PC-9 (cell line): Measurements from ENCODE around the gene DOCK4. TPM values are rescaled to one million over a fixed set of nuclear protein-coding genes. Genes with fewer than 3 reads are reported as not detected.

Source experiments
- BruUV-seq: library from RNA; stranded (reverse); fragments of 400-500 nt; replicated peaks from 2 replicates; lab custom pipeline; 2021; lab: Mats Ljungman, UMichigan
- CTCF ChIA-PET: fragments of 300-600 bp; sonication (Branson Sonifier 250); formaldehyde crosslinking; loops from one replicate; lab custom pipeline; 2022; ENCODE audit warnings: antibody characterized with exemption; lab: Charles Lee
- POLR2A ChIA-PET: fragments of 300-600 bp; sonication (Branson Sonifier 250); formaldehyde crosslinking; loops from one replicate; lab custom pipeline; 2022; ENCODE audit warnings: antibody characterized with exemption; ENCODE audit not compliant: unreplicated experiment; lab: Charles Lee
- DNase-seq, 2 experiments: peaks; one replicate each; pipeline versions ENCODE4 v3.0.0 to v3.0.0-alpha.2; 2015 to 2022; ENCODE audit warnings: mixed read lengths in 1 of 2
- H2AFZ ChIP-seq: fragments of 200-600 bp; sonication (generic); 2 replicates; pipeline ENCODE4 v1.8.1; 2017; ENCODE audit warnings: antibody characterized with exemption
- H3F3A ChIP-seq: fragments of 200-600 bp; sonication (generic); 2 replicates; pipeline ENCODE4 v1.8.1; 2017; ENCODE audit warnings: antibody characterized with exemption, mild to moderate bottlenecking, low read depth; ENCODE audit not compliant: insufficient read depth
- H3K27ac ChIP-seq: fragments of 200-600 bp; sonication (generic); 2 replicates; pipeline ENCODE4 v1.6.1; 2016; ENCODE audit warnings: mixed run types
- H3K27me3 ChIP-seq: fragments of 200-600 bp; sonication (generic); 2 replicates; pipeline ENCODE4 v1.6.1; 2016; ENCODE audit warnings: low read depth, mixed run types; ENCODE audit not compliant: insufficient read depth
- H3K36me3 ChIP-seq: fragments of 200-600 bp; sonication (generic); 2 replicates; pipeline ENCODE4 v1.6.1; 2016; ENCODE audit warnings: low read depth, mixed run types
- H3K4me1 ChIP-seq: fragments of 200-600 bp; sonication (generic); replicated peaks from 2 replicates; pipeline ENCODE4 v1.6.1; 2016; ENCODE audit warnings: mixed run types; ENCODE audit not compliant: insufficient read depth
- H3K4me2 ChIP-seq: fragments of 200-600 bp; sonication (generic); 2 replicates; pipeline ENCODE4 v1.6.1; 2017; ENCODE audit warnings: mixed run types
- H3K4me3 ChIP-seq: fragments of 200-600 bp; sonication (generic); 2 replicates; pipeline ENCODE4 v1.6.1; 2016; ENCODE audit warnings: mixed run types
- H3K79me2 ChIP-seq: fragments of 200-600 bp; sonication (generic); 2 replicates; pipeline ENCODE4 v1.6.1; 2017; ENCODE audit warnings: low read depth, mixed run types
- H3K9me2 ChIP-seq: fragments of 200-600 bp; sonication (generic); 2 replicates; pipeline ENCODE4 v1.8.1; 2017; ENCODE audit warnings: mild to moderate bottlenecking; ENCODE audit not compliant: insufficient read depth
- H3K9me3 ChIP-seq: fragments of 200-600 bp; sonication (generic); 2 replicates; pipeline ENCODE4 v1.8.1; 2016; ENCODE audit warnings: low read depth; ENCODE audit not compliant: insufficient read depth
- H4K20me1 ChIP-seq: fragments of 200-600 bp; sonication (generic); 2 replicates; pipeline ENCODE4 v1.8.1; 2017; ENCODE audit not compliant: insufficient read depth
- EZH2 ChIP-seq: fragments of 200-600 bp; sonication (generic); IDR thresholded peaks from 2 replicates; pipeline ENCODE4 v1.8.0; 2017; ENCODE audit warnings: antibody characterized with exemption, low read depth
- intact Hi-C: fragments of 100-400 bp; cut with micrococcal nuclease; formaldehyde crosslinking; loops from one replicate; pipeline ENCODE4 v1.10.0; 2022; ENCODE audit not compliant: unreplicated experiment
- total RNA-seq: library from RNA; stranded (reverse); gene quantifications from 2 replicates; pipeline ENCODE4 v1.2.3, GENCODE V29; 2021
- TF ChIP-seq, protein P1 (sequence below): fragments of 200-600 bp; sonication (generic); conservative IDR thresholded peaks from 2 replicates; pipeline ENCODE4 v1.6.1; 2017; ENCODE audit warnings: mixed run types, antibody characterized with exemption, mild to moderate bottlenecking, moderate library complexity

The DOCK4 gene
- total RNA-seq, 1 experiment from 2014 or later: 0.98 TPM

DNA sequence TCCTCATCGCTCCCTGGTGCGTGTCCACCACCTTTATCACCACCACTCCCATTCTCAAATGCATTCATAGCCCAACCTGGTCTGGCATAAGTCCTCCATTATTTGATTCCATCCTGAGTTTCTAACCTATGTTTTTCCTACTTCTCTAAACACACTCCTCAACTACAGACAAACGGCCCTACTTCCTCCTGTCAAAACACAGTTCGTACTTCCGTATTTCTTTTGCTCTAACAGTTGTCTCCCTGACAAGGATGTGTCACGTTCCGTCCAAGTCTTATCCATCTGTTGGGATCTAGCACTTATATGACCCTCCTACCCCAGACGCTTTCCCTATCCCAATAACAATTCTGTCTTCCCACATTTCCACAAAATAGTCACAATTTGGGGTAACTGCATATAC lies 46.8 kb downstream of the DOCK4 start:
- H2AFZ ChIP-seq: no peak overlapping the region
- no peak overlapping the region for H3K27ac ChIP-seq
- ChIA-PET CTCF (no interaction called here), POLR2A (no interaction called here)
- H3F3A ChIP-seq: no peaks in the 10 kb centered on the region
- no peak overlapping the region for H3K4me3 ChIP-seq
- no peaks in the 10 kb centered on the region for H3K36me3 ChIP-seq
- H3K4me2 ChIP-seq: no peak overlapping the region
- no peaks in the 10 kb centered on the region for H3K79me2 ChIP-seq
- peaks cover 18% of the 10 kb centered on the region for H3K4me1 ChIP-seq
- H3K27me3 ChIP-seq: no peaks in the 10 kb centered on the region
- H3K9me2 ChIP-seq: 0 out of 2 replicates have a peak, but pooled peaks cover 4% of the 10 kb centered on the region
- no peak for DNase-seq
- no peaks in the 10 kb centered on the region for H3K9me3 ChIP-seq
- BruUV-seq: no TSS peak
- intact Hi-C loops: no loop called here
- no peak for TF ChIP-seq EZH2
- TF ChIP-seq, protein P1, sequence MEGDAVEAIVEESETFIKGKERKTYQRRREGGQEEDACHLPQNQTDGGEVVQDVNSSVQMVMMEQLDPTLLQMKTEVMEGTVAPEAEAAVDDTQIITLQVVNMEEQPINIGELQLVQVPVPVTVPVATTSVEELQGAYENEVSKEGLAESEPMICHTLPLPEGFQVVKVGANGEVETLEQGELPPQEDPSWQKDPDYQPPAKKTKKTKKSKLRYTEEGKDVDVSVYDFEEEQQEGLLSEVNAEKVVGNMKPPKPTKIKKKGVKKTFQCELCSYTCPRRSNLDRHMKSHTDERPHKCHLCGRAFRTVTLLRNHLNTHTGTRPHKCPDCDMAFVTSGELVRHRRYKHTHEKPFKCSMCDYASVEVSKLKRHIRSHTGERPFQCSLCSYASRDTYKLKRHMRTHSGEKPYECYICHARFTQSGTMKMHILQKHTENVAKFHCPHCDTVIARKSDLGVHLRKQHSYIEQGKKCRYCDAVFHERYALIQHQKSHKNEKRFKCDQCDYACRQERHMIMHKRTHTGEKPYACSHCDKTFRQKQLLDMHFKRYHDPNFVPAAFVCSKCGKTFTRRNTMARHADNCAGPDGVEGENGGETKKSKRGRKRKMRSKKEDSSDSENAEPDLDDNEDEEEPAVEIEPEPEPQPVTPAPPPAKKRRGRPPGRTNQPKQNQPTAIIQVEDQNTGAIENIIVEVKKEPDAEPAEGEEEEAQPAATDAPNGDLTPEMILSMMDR: no peak
- H4K20me1 ChIP-seq: no peaks in the 10 kb centered on the region

GRCh38 chr7:112157072-112157471 lies 49.1 kb downstream of the DOCK4 start:
- ChIA-PET CTCF (no interaction called here), POLR2A (no interaction called here)
- Histone ChIP-seq H2AFZ (no peak overlapping the region), H3K4me2 (no peak overlapping the region), H3K9me3 (no peaks in the 10 kb centered on the region), H3K4me1 (peaks cover 9% of the 10 kb centered on the region; the same call in 1 of the 2 replicates), H4K20me1 (no peaks in the 10 kb centered on the region), H3K27ac (no peak overlapping the region), H3F3A (no peaks in the 10 kb centered on the region), H3K27me3 (no peaks in the 10 kb centered on the region), H3K79me2 (no peaks in the 10 kb centered on the region), H3K4me3 (no peak overlapping the region), H3K36me3 (no peaks in the 10 kb centered on the region), H3K9me2 (0 out of 2 replicates have a peak, but pooled peaks cover 4% of the 10 kb centered on the region)
- intact Hi-C loops: no loop called here
- no TSS peak for BruUV-seq
- TF ChIP-seq, protein P1: no peak
- TF ChIP-seq EZH2: no peak
- no peak for DNase-seq

GRCh38 chr7:112156412-112156811 lies 49.8 kb downstream of the DOCK4 start:
- H2AFZ ChIP-seq: no peak overlapping the region
- H3K27ac ChIP-seq: no peak overlapping the region
- no TSS peak for BruUV-seq
- POLR2A ChIA-PET: no interaction called here
- H3K9me2 ChIP-seq: 0 out of 2 replicates have a peak, but pooled peaks cover 4% of the 10 kb centered on the region
- no peaks in the 10 kb centered on the region for H4K20me1 ChIP-seq
- intact Hi-C loops: no loop called here
- no peaks in the 10 kb centered on the region for H3F3A ChIP-seq
- H3K4me1 ChIP-seq: 0 out of 2 replicates have a peak, but pooled peaks cover 4% of the 10 kb centered on the region
- H3K9me3 ChIP-seq: no peaks in the 10 kb centered on the region
- H3K4me2 ChIP-seq: no peak overlapping the region
- no peaks in the 10 kb centered on the region for H3K36me3 ChIP-seq
- no peak overlapping the region for H3K4me3 ChIP-seq
- no peaks in the 10 kb centered on the region for H3K79me2 ChIP-seq
- H3K27me3 ChIP-seq: no peaks in the 10 kb centered on the region
- TF ChIP-seq, protein P1: no peak
- TF ChIP-seq EZH2: no peak
- no peak for DNase-seq
- CTCF ChIA-PET: no interaction called here
